ENCODE data around the gene MYOF. TPM values are rescaled to one million over a fixed set of nuclear protein-coding genes. Genes with fewer than 3 reads are reported as not detected.
"Not testable (repeated sequence)": the region's sequence is repeated elsewhere in the genome, so short reads cannot be mapped to it uniquely, and the experiment has no call there.

MYOF gene
- total and polyA plus RNA-seq, 7 experiments from 2014 or later, result 0.57 to 31.2 (median 1.5) TPM; not detected in 2

DNA sequence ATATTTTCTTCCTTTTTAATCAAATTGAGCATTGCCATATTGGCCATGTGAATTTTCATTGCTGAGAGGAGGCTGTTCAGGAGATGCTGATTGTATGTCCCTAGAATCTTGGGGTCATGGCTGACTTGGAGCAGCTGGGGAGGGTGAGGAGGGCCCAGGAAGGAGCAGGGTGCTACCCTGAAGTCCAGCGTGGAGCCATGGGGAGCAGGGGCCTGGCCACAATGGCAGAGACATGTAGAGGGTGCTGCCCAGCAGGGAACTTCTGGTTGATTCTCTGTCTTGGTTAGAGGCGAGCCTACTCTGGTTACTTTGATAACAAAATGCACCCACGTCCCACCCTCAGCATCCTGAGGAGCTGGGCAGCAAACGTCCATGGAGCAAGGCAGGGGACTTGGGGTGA lies 186.0 kb downstream of the MYOF start:
- CTCF ChIA-PET, result no interaction called here
- Histone ChIP-seq H3K27ac (ENCODE audit: low read depth, low read length) (no peak overlapping the region), H3K36me3 (ENCODE audit: control insufficient read depth in 2 of 3, insufficient read depth in 3 of 3, low read length in 3 of 3) (no peaks in the 10 kb centered on the region), H3K27me3 (ENCODE audit: control insufficient read depth in 2 of 2, insufficient read depth in 2 of 2, low read length in 2 of 2) (no peaks in the 10 kb centered on the region), H3K4me3 (ENCODE audit: low read length) (no peak overlapping the region), H3K4me1 (ENCODE audit: control insufficient read depth in 2 of 2, insufficient read depth in 2 of 2, low read length in 2 of 2) (no peaks in the 10 kb centered on the region), H3K9me3 (ENCODE audit: control insufficient read depth in 2 of 3, low read length in 3 of 3) (no peaks in the 10 kb centered on the region)
- H3K27ac Mint-ChIP-seq, result no peak overlapping the region
- H3K4me1 Mint-ChIP-seq, result no peaks in the 10 kb centered on the region
- POLR2A ChIA-PET, result no interaction called here
- H3K4me3 Mint-ChIP-seq, result no peak overlapping the region
- H3K9me3 Mint-ChIP-seq, result peaks cover 0 to 1% (median 0%) of the 10 kb centered on the region in 11 donors
- no peaks in the 10 kb centered on the region for H3K36me3 Mint-ChIP-seq
- ATAC-seq (no peak), DNase-seq (no peak)
- H3K27me3 Mint-ChIP-seq, result peaks cover 0 to 3% (median 0%) of the 10 kb centered on the region in 5 donors
- intact Hi-C loops (cut with micrococcal nuclease), result no loop called here

DNA sequence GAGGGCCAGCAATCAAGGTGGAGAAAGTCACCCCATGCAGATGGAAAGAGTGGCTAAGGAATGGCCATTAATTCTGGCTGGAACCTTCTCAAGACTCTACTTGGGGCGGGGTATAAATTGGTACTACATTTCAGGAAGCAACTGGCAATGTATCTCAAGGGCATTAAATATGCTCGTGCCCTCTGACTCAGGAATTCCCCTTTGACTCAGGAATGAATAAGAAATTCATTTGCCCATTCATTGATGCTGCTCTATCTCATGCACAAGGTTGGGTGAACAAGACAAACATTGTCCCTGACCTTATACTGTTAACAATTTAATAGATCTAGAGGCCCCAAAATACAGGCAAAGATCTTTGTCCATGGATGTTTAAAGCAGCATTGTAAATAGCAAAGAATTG lies 188.1 kb downstream of the MYOF start:
- DNase-seq (no peak), ATAC-seq (no peak)
- Mint-ChIP-seq H3K9me3 (peaks cover 0 to 1% (median 0%) of the 10 kb centered on the region in 11 donors), H3K4me3 (no peak overlapping the region), H3K36me3 (no peaks in the 10 kb centered on the region), H3K27ac (no peak overlapping the region), H3K4me1 (no peaks in the 10 kb centered on the region), H3K27me3 (peaks cover 0 to 6% (median 3%) of the 10 kb centered on the region in 5 donors)
- Histone ChIP-seq H3K27me3 (ENCODE audit: control insufficient read depth in 2 of 2, insufficient read depth in 2 of 2, low read length in 2 of 2) (no peaks in the 10 kb centered on the region), H3K36me3 (ENCODE audit: control insufficient read depth in 2 of 3, insufficient read depth in 3 of 3, low read length in 3 of 3) (no peaks in the 10 kb centered on the region), H3K4me1 (ENCODE audit: control insufficient read depth in 2 of 2, insufficient read depth in 2 of 2, low read length in 2 of 2) (no peaks in the 10 kb centered on the region), H3K4me3 (ENCODE audit: low read length) (no peak overlapping the region), H3K9me3 (ENCODE audit: control insufficient read depth in 2 of 3, low read length in 3 of 3) (no peaks in the 10 kb centered on the region), H3K27ac (ENCODE audit: low read depth, low read length) (no peak overlapping the region)
- CTCF ChIA-PET, result no interaction called here
- POLR2A ChIA-PET, result no interaction called here
- intact Hi-C loops (cut with micrococcal nuclease), result no loop called here

DNA sequence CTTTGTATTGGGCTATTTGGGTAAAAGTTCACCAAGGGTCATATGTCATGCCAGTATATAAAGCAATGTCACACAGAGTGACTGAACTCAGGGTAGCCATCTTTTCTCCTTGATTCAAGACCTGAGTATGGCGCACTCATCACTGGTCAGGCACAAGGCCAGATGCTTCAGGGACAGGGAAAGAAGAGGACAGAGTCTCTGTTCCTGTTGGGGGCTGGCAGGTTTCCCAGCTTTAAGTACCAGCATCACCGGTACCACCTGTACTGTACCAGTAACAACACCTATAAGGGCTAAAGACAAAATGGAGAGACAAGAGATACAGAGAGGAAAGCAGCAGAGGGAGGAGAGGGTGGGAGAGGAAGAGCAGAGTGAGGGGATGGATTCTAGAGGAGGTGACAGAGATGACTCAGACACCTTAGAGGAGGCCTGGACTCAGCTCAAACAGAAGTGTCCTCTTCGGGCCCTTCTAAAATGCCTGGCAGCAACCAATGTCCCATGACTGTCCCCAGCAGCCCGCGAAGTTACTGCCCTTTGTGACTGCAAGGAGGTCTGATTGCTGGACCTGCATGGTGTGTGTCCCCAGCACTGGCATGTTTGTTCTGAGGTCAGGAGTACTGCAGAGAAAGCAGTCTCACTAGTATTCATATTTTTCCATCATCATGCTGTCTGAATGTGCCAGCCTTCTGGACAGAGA lies 191.3 kb downstream of the MYOF start:
- no peaks in the 10 kb centered on the region for H3K4me1 ChIP-seq (ENCODE audit: control insufficient read depth in 2 of 2, insufficient read depth in 2 of 2, low read length in 2 of 2)
- ChIA-PET CTCF (interaction anchor here (0.9 to 1.3 kb wide), 2 partner anchors 175 to 205 kb away, joined by 3 read pairs; no protein-coding TSS in a partner anchor), POLR2A (no interaction called here)
- Mint-ChIP-seq H3K36me3 (no peaks in the 10 kb centered on the region), H3K4me1 (no peaks in the 10 kb centered on the region), H3K9me3 (peaks cover 0 to 1% (median 0%) of the 10 kb centered on the region in 11 donors), H3K4me3 (no peak overlapping the region), H3K27ac (no peak overlapping the region), H3K27me3 (peaks cover 0 to 6% (median 3%) of the 10 kb centered on the region in 5 donors)
- DNase-seq (no peak), ATAC-seq (no peak)
- H3K9me3 ChIP-seq (ENCODE audit: control insufficient read depth in 2 of 3, low read length in 3 of 3), result no peaks in the 10 kb centered on the region
- H3K4me3 ChIP-seq (ENCODE audit: low read length), result no peak overlapping the region
- no peak overlapping the region for H3K27ac ChIP-seq (ENCODE audit: low read depth, low read length)
- no peaks in the 10 kb centered on the region for H3K36me3 ChIP-seq (ENCODE audit: control insufficient read depth in 2 of 3, insufficient read depth in 3 of 3, low read length in 3 of 3)
- intact Hi-C loops (cut with micrococcal nuclease), result no loop called here
- H3K27me3 ChIP-seq (ENCODE audit: control insufficient read depth in 2 of 2, insufficient read depth in 2 of 2, low read length in 2 of 2), result no peaks in the 10 kb centered on the region

DNA sequence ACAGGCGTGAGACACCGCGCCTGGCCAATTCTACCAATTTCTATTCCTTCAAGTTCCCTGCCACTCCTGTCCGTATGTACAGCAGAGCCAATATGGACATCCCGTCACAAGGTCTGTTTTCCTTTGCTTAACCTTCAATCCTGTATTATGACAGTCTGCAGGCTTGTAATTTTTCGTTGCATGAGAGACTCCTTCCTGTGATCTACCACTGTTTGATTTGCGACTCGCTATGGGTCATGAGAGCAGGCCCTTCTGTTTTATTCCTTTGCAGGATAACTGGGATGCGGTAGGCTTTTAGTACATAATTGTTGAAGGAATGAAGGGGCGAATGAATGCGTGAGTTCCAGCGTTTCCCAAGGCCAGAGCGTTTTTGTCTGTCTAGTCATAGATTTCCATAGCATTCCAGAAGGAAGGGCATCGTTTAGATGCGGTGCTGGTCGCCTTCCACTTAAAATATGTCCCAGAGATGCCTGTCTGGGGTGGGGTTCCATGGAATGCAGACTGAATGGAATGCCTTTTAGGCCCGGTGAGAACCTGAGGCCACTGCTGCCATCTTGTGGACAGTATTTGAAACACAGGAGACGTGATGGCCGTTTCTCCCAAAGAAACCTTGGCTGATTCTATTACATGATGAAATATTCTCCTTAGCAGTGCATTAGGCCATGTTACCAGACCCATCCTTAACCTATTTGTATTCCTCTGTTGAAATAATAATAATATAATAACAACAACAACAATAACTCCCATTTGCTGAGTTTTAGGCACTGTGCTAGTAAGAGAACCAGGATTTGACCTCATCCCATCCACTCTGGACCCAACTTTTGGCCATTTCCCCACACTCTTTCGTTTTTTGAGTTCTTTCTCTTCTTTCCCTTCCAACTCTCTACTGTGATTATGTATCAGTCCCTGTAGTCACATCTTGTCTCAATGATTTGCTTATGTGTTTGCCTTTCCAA lies 193.2 kb downstream of the MYOF start:
- ATAC-seq (peak; percentile 65), DNase-seq (peak in 8 of 9 donors; percentile 11 to 57 (median 40))
- Histone ChIP-seq H3K27me3 (ENCODE audit: control insufficient read depth in 2 of 2, insufficient read depth in 2 of 2, low read length in 2 of 2) (no peaks in the 10 kb centered on the region), H3K9me3 (ENCODE audit: control insufficient read depth in 2 of 3, low read length in 3 of 3) (no peaks in the 10 kb centered on the region), H3K4me3 (ENCODE audit: low read length) (no peak overlapping the region), H3K4me1 (ENCODE audit: control insufficient read depth in 2 of 2, insufficient read depth in 2 of 2, low read length in 2 of 2) (no peaks in the 10 kb centered on the region), H3K27ac (ENCODE audit: low read depth, low read length) (no peak overlapping the region), H3K36me3 (ENCODE audit: control insufficient read depth in 2 of 3, insufficient read depth in 3 of 3, low read length in 3 of 3) (no peaks in the 10 kb centered on the region)
- peak overlapping the region in 1 of 9 donors; percentile 12 for H3K27ac Mint-ChIP-seq
- no peak overlapping the region for H3K4me3 Mint-ChIP-seq
- CTCF ChIA-PET, result interaction anchor here (1.3 kb wide), 1 partner anchor 203 kb away, joined by 3 read pairs; no protein-coding TSS in a partner anchor
- peaks cover 0 to 1% (median 0%) of the 10 kb centered on the region in 11 donors for H3K9me3 Mint-ChIP-seq
- POLR2A ChIA-PET, result no interaction called here
- H3K27me3 Mint-ChIP-seq, result peaks cover 0 to 6% (median 3%) of the 10 kb centered on the region in 5 donors
- intact Hi-C loops (cut with micrococcal nuclease), result loop anchor here (1.0 to 5.0 kb wide), 5 partner anchors 173 to 402 kb away; no protein-coding TSS in a partner anchor
- H3K36me3 Mint-ChIP-seq, result no peaks in the 10 kb centered on the region
- peaks cover 0 to 2% (median 0%) of the 10 kb centered on the region in 7 donors for H3K4me1 Mint-ChIP-seq

DNA sequence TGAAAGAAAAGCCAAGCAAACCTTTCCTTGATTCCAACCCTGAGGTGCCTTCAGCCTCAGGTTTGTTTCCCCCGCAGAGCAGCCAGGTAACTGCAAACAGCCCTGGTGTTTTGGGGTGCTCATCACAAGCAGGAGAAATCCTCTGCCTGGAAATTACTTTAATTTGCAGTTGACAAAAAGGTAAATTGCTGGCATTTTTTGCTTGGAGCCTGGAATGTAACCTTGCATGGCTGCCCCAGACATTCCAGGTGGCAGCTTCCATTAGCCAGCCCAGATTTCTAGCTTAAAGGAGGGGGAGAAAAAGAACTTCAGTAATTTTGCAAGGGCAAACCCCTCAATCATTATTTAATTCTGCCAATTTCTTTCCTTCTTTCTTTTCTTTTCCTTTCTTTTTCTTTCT lies 194.4 kb downstream of the MYOF start:
- Histone ChIP-seq H3K4me1 (ENCODE audit: control insufficient read depth in 2 of 2, insufficient read depth in 2 of 2, low read length in 2 of 2) (no peaks in the 10 kb centered on the region), H3K9me3 (ENCODE audit: control insufficient read depth in 2 of 3, low read length in 3 of 3) (no peaks in the 10 kb centered on the region), H3K27me3 (ENCODE audit: control insufficient read depth in 2 of 2, insufficient read depth in 2 of 2, low read length in 2 of 2) (no peaks in the 10 kb centered on the region), H3K36me3 (ENCODE audit: control insufficient read depth in 2 of 3, insufficient read depth in 3 of 3, low read length in 3 of 3) (no peaks in the 10 kb centered on the region), H3K27ac (ENCODE audit: low read depth, low read length) (no peak overlapping the region), H3K4me3 (ENCODE audit: low read length) (no peak overlapping the region)
- H3K36me3 Mint-ChIP-seq, result no peaks in the 10 kb centered on the region
- intact Hi-C loops (cut with micrococcal nuclease), result loop anchor here in 1 of 2 donors (2.0 to 5.0 kb wide), 2 partner anchors 320 to 401 kb away; no protein-coding TSS in a partner anchor
- DNase-seq (no peak), ATAC-seq (no peak)
- H3K9me3 Mint-ChIP-seq, result peaks cover 0 to 1% (median 0%) of the 10 kb centered on the region in 11 donors
- peaks cover 0 to 4% (median 0%) of the 10 kb centered on the region in 7 donors for H3K4me1 Mint-ChIP-seq
- no peak overlapping the region for H3K27ac Mint-ChIP-seq
- CTCF ChIA-PET, result interaction anchor here (0.6 kb wide), 2 partner anchors 161 to 182 kb away, joined by 3 read pairs; no protein-coding TSS in a partner anchor
- H3K4me3 Mint-ChIP-seq, result no peak overlapping the region
- H3K27me3 Mint-ChIP-seq, result peaks cover 0 to 6% (median 3%) of the 10 kb centered on the region in 5 donors
- POLR2A ChIA-PET, result no interaction called here

DNA sequence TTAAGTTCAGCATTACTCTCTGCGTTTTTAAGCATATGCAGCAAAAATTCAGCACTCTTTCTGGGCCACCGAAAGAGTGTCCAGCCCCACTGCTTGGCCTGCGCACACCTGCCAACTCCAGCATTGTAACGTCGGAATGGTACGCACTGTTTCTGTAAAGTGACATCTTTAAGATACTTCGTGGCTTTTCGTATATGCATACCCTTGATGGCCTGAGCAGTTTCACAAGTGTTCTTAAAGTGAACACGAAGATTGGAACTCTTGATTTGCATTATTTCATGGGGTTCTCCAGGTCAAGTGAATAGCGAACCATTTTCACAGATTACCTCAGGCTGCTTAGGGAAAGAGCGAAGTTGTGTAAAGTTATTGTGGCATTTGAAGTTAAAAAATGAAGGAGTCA lies 197.9 kb downstream of the MYOF start:
- H3K4me3 Mint-ChIP-seq, H3K9me3 Mint-ChIP-seq: not testable (repeated sequence)
- CTCF ChIA-PET, result interaction anchor here (1.0 kb wide), 1 partner anchor 168 kb away, joined by 4 read pairs; no protein-coding TSS in a partner anchor

More for the DNA sequence above, 197.9 kb downstream of the MYOF start:
- H3K27me3 ChIP-seq (ENCODE audit: control insufficient read depth in 2 of 2, insufficient read depth in 2 of 2, low read length in 2 of 2); H3K4me1 ChIP-seq (ENCODE audit: control insufficient read depth in 2 of 2, insufficient read depth in 2 of 2, low read length in 2 of 2); H3K36me3 ChIP-seq (ENCODE audit: control insufficient read depth in 2 of 3, insufficient read depth in 3 of 3, low read length in 3 of 3); H3K4me1 Mint-ChIP-seq; POLR2A ChIA-PET; H3K36me3 Mint-ChIP-seq; H3K27me3 Mint-ChIP-seq; DNase-seq; ATAC-seq; H3K4me3 ChIP-seq (ENCODE audit: low read length); intact Hi-C loops (cut with micrococcal nuclease); H3K9me3 ChIP-seq (ENCODE audit: control insufficient read depth in 2 of 3, low read length in 3 of 3); H3K27ac Mint-ChIP-seq; H3K27ac ChIP-seq (ENCODE audit: low read depth, low read length): not testable (repeated sequence)

All from naive thymus-derived CD4-positive, alpha-beta T cell (primary cell).